GM21717 (cell line): ENCODE data around the gene CDC42BPB.

Source experiments
- ATAC-seq: cut with Tn5 transposase; IDR thresholded peaks from one replicate; pipeline ENCODE4 v1.9.1; 2021; ENCODE audit warnings: mild to moderate bottlenecking, moderate library complexity; ENCODE audit not compliant: unreplicated experiment

CDC42BPB gene

DNA sequence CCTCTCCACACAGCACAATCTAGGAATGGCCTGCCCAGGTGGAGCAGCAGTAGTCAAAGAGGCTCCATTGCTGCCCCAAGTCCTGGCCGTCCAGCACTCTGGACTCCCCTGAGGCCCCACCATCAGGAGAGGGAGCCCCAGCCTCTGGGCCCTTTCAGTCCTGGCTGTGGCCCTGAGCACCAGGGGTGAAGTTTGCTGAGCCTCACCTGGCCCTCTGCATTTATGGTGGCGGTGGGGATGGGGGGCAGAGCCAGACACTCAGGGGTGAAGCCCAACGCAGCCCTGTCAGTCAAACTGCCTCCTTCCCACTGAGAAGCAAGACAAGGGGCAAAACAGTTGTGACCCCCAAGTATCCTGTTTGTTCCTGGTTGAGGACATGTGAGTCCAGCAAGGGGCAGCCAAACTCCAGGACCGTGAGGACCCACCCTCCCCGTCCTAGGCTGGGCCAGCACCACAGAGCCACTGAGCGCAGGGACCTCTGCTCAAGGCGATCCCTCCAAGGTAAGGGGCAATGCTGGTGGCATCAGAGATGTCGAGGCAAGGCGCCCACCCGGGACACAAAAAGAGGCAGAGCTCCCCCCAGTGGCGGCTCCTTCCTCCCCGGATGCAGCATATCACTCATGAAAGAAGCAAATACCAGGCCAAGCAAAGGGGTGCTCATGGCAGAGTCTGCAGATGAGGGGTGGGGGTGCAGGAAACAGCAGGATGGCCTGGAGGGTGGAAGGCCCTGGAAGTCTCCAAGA, 139.7 kb downstream of the CDC42BPB start:
- no peak for ATAC-seq

DNA sequence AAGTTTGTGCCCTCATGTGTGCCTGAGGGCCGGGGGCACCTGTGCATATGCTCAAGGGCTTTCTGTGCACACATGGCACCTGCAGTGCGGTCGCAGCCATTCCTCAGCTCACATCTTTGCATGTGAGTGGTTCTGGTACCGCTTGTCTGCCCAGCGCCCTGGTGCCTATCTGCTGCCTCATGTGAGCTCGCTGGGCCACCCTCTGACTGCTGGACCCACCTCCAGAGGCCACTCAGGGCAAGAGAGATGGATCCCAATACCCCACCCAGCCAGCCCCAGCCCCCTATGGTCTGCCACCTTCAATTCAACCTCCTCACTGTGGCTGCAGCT, 140.3 kb downstream of the CDC42BPB start:
- no peak for ATAC-seq

DNA sequence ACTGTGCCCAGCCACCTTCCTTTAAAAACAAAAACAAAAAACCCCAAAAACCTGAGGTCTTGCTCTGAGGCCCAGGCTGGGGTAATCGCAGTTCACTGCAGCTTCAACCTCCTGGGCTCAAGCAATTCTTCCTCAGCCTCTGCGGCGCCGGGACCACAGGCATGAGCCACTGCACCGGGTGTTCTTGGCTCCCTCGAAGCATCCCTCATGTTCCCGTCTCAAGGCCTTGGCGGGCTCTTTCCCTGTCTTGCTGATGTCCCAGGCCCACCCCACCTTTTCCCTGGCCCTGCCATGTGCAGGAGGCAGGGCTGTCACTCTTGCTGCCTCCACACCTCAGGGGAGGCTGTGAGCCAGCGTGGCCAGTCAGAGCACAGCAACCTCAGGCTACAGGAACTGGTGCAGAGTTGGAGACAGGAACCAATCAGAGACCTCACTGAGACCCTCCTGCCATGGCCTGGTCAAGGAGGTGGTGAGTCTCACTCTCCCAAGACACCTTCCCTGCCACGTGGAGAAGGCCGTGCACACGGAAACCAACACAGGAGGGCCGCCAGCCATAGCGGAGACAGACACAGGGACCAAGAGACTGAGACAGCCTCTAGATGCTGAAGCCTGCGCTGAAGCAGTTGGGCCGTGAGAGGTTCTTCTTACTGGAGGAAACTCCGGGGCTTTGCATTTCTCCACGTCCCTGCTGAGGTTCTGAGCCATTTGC, 140.8 kb downstream of the CDC42BPB start:
- ATAC-seq = no peak

DNA sequence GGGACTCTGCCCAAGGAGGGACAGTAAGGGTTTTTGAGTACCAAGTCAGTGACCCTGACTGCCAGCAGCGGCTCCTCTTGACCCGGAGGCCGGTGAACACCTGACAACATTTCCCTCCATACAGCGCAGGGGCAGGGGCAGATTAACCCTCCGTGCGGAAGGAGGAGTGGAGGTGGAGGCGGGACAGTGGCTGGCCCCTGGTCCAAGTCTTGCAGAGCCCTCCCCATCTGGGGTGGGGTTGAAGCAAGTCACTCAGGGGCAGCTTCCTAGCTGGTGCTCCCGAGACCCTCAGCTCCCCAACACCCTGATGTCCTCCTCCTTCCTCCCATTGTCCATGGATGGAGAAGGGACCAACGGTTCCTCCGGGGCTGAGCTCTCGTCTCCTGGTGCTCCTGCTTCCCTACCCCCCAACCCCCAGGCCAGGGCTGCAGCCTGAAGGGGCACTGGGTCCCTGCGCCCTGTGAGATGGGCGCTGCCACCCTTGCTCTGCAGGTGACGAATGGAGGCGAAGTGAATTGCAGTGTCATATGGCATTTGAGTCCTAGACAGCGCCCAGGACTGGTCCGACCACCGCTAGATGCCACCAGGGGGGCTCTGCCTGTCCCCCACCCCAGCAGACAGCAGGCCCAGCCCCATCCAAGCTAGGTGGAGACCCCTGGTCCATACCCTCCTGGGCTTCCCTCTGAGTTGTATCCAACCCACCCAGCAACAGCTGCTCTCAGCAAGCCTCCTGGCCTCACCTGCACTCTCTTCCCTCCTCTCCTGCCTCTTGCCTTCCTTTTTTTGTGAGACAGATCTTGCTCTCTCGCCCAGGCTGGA, 141.8 kb downstream of the CDC42BPB start:
- no peak for ATAC-seq

DNA sequence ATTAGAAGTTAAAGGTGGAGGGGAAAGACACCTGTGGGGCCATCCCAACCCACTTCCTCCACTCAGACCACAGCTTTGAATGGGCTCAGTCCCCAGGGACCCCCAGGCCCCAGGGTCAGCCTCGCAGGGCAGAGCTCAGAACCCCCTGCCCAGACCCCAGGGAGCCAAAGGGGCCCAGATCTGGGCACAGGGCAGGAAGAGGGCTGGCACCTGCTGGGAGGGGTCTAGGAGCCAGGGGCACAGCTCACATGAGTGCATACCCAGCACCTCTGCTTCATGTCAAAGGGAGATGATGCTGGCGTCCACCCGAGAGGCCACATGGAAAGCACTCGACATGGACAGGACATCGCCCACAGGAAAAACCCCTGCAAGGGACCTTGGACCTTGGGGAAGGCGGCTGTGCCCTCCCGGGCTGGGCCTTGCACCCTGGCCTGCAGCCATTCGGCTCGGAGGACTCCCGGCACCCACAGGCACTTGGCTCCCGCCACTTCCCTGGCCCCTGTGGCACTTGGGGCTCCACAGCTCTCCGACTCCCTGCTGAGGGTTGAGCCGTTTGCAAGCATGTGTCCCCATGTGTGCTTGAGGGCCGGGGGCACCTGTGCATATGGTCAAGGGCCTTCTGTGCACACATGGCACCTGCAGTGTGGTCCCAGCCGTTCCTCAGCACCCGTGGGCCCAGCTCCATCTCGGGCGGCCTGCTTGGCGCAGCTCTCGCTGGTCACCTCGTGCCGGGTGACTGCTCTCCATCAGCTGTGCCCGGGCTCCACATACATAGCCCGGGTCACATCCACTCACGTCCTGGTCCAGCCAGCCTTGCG, 142.7 kb downstream of the CDC42BPB start:
- no peak for ATAC-seq

DNA sequence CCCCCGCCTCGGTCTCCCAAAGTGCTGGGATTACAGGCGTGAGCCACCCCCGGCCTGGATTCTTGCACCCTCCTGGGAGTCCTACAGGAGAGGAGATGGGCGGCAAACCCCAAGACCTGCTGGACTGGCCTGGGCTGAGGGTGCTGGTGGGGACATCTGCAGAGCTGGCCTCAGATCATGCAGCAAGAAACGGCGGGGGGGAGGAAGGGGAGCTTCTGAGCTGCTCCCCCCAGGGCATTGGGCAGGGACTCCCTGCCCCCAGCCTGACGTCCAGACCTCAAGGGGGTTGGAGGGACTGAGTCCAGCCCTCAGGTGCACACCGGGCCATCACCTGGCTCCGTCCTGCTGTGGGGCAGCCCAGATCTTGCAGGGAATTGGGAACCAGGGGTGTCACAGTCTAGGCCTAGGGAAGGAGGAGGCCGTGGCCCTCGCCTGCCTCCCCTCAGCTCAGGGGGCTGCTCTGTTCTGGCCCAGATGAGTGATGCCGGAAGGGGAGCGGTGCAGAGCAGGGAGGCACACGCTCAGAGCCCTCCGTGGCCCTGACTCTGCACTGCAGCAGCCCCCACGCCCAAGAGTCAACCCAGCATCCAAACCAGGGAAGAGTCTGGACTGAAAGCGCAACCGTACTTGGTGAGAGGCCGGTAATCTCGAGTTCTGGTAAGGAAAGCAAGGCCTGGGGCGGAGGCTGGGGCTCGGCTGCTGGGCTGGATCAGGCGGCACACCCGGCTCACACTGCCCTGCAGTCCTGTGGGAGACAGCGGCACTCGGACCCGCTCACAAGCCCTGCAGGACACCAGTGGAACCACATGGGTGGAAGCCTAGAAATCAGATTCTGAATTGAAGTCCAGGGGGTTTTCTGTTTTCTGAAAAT, 143.8 kb downstream of the CDC42BPB start:
- no peak for ATAC-seq

DNA sequence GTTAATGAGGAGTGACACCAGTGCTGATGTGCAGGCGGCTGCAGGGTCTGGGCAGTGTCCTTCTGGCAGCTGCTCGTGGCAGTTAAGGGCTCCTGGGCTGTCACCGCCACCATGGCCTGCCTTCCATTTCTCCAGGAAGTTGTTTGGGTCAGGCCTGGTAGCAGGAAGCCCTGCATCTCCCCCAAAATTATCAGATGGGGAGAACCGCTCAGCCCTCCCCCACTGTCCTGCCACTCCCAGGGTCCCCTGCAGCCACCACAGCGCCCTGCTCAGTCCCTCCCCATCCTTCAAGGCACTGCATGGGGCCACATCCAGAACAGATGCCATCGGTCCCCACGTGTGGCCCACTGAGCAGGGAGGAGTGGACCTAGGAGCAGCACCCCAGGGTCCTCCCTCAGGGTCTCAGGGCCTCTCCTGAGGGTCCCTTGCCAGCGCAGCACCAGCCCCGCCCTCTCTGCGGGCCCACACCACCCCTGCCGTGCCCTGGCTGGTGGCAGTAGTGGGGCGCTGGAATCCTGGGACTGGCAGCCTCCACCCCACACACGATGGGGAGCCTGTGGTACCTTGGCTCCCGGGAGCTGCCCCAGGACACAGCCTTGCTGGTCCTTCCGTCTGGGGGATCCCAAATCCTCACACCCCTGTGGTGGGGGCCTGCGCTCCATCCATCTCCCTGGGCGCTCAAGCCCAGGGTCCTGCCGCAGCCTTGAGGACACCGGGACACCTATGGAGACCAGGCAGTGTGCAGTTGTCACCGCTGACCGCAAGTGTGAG, 145.2 kb downstream of the CDC42BPB start:
- no peak for ATAC-seq

DNA sequence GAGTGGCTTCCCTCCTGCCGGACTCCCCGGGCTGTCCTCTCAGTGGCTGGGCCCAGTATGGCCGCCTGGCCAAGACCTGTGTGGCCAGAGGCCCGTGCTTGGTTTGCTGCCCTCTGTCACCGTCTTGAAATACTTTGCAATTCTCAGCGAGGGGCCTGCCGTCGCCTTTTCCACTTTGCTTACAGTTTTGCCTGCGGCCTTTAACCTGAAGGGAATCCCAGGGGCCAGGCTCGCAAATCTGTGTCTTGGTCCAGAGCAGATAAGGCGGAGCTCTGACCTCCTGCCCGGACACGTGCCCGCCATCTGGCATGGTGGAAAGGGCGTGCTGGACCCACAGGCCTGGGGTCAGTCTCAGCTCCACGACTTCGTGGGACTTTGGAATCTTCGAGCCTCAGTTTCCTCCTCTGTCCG, 145.8 kb downstream of the CDC42BPB start:
- no peak for ATAC-seq

DNA sequence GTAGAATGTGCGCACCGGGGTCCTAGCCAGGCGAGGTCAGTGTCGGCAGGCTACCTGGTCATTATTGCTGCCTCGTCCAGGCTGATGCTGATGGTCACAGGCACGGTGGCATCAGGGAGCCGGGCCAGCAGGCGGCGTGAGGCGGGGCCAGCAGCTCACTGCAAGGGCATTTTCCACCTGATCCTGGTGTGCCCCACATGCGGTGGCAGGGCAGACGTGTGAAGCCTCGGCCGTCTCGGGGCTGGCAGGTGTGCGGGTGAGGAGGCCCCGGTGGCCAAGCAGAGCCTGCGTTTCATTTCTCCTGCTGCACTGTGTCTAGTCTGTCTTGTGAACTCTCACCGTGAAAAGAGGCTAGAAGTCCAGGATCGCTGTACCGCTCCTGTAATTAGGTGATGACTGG, 146.9 kb downstream of the CDC42BPB start:
- no peak for ATAC-seq

DNA sequence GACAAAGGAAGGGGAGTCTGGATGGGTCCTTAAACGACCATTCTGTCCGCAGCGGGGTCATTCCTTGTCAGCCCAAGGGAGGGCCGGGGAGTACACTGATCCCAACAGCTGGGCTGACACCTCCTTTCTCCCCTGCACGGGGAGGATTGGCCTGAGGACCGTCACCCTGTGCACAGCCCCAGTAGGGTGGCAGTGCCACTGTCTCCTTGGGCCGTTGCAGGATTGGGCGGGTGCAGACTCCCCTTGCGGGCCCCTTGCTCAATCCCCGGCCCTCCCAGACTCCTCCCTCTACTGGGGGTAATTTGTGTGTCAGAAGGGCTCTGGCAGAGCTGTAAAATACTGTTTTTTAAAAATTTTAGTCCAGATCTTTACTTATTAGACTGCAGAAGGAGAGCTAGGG, 147.4 kb downstream of the CDC42BPB start:
- no peak for ATAC-seq

DNA sequence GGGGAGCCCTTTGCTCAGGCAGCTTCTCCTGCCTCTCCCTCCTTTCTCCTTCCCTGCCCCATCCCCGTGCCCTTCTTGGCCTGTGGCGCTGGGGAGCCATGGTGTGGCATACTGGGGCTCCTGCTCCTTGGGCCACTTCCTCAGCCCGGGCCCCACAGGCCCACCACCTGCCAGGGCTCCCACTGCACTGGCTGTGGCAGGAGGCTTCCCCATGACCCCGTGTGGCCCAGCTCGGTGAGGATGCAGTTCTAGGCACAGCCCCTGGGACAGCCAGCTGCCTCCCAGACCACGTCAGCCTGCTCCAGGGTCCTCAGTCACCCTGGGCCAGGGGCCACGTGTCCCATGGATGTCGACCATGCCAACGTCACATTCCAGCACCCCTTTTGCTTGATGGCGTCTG, 147.9 kb downstream of the CDC42BPB start:
- no peak for ATAC-seq

DNA sequence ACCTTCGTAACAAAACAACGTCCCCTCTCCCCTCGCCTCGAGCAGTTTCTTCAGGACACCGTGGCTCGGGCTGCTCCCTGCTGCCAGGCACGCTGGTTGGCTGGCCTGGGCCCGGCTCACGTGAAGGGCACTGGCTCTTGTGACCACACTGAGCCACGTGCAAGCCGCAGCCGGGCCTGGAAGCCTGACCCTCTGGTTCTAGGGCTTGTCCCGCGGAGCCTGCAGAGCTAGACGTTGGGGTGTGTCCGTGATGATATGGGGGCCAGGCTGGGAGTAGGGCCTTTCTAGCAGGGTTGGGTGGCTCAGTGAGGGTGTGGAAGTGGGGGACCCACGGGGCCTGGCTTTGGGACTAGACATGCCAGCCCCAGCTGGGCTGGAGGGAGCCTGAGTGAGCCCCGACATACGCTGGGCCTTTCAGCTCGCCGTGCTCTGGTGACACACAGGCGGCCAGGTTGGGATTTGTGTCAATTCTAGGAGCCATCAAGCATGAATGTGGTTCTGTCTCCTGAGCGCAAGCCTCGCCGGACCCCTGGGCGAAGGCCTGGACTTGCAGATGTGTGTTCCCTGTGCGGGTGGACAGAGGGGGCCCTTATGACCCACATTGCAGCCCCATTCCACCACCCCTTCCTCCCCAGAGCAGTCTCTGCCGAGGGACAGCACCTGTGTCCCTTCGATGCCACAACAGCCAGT, 148.4 kb downstream of the CDC42BPB start:
- no peak for ATAC-seq

DNA sequence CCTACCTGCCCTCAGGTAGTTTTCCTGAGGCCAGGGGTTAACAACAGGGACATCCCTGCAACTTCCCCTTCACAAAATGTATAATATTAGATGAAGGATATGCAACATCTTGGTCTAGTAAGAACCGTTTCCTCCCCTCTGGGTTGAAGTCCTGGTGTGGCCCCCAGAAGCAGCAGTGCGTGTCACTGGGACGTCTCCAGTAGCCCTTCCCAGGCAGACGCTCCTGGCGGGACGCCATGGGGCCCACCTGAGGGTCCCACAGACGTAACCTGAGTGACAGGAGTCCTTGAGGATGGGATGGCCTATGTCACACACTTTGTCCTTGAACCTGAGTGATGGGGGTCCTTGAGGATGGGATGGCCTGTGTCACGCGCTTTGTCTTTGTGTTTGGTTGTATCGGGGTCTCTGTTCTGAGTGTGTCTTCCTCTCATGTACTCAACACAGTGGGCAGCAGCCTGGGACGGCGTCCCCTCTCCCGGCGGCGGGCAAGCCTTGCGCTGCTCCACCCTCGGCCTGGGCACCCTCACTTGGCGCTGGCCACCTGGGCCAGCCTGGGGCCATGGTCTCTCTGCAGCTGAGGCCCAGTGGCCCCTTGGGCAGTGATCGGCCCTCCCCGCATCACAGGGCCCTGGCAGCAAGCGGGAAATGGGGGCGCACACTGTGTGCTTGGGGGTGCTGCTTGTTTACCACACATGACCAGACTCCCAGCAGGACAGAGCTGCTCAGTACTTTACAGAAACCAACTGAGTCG, 149.2 kb downstream of the CDC42BPB start:
- ATAC-seq = no peak

DNA sequence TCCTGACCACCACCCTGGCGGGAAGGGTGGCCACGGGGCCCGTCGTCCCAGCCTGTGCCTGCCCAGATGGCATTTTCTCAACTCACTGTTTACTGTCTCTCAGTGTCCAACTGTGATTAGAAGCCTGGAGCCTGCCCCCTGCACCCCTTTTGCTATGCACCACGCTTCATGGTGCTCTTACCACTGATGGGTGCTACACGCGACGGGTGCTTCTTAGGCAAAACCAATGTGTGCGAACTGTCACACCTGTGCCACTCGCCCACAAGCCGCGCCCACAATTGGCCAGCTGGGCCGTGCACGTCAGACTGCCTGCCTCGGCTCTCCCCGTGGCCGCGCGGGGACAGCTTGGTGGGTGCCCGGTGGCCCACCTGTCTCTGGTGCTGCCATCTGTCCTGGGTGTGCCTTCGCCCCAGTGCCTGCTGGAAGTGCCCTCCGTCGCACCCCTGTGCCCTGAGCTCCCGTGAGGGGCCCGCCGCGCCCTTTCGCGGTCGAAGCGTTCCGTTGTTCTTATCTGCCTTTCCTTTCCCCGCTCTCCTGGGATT, 150.0 kb downstream of the CDC42BPB start:
- ATAC-seq = no peak

DNA sequence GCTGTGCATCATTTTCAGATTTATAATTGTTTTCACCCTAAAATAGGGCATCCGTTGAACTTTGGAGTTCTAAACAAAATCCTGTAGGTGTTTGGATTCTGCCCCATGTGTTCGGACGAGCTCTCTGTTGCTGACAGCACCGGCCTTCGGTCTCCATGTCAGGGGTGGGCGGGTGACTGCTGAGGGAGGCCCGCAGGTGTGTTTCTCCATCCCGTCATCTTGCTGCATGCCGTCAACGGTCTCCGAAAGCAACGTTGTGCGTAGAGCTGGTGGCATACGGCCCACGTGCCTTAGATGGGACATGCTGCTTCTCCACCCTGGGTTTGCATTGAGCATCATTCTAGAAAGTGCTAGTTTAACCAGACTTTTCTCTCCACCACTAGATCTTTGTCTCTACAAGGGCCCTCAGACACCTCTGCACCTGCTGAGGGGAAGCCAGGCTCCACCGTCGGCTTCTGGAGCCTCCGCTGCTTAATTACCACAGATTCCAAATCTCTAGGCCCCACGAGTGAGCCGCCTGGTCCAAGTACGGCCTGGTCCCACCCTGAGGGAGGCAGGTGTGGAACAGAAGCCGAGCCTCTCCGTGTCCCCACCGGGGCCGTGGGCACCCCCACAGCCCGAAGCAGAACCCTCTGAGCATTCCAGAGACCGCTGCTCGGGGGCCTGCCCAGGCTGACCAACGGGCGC, 150.6 kb downstream of the CDC42BPB start:
- no peak for ATAC-seq

DNA sequence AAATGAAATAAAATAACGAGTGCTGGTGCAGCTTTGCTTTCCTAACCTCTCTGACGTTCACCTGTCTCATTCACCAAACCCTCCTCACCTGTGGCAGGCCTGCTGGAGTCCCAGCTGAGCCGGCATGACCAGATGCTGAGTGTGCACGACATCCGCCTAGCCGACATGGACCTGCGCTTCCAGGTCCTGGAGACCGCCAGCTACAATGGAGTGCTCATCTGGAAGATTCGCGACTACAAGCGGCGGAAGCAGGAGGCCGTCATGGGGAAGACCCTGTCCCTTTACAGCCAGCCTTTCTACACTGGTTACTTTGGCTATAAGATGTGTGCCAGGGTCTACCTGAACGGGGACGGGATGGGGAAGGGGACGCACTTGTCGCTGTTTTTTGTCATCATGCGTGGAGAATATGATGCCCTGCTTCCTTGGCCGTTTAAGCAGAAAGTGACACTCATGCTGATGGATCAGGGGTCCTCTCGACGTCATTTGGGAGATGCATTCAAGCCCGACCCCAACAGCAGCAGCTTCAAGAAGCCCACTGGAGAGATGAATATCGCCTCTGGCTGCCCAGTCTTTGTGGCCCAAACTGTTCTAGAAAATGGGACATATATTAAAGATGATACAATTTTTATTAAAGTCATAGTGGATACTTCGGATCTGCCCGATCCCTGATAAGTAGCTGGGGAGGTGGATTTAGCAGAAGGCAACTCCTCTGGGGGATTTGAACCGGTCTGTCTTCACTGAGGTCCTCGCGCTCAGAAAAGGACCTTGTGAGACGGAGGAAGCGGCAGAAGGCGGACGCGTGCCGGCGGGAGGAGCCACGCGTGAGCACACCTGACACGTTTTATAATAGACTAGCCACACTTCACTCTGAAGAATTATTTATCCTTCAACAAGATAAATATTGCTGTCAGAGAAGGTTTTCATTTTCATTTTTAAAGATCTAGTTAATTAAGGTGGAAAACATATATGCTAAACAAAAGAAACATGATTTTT, 151.9 kb downstream of the CDC42BPB start:
- ATAC-seq = no peak
